ENCODE measurements around the gene NSD2. TPM values are rescaled to one million over a fixed set of nuclear protein-coding genes. Genes with fewer than 3 reads are reported as not detected.

Gene NSD2
- total RNA-seq, 4 donors from 2014 or later: 17.3 to 23.6 (median 19.4) TPM

DNA sequence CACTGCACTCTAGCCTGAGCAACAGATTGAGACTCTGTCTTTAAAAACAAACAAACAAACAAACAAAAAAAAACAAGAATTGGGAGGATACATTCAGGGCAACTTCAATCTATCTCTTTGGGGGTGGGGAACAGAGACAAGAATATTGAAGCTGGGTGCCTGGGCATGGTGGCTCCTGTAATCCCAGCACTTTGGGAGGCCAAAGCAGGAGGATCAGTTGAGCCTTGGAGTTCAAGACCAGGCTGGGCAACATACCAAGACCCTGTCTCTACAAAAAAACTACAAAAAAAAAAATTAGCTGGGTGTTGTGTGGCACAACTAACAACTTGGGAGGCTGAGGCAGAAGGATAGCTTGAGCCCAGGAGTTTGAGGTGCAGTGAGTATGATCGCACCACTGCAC, 16.4 kb upstream of the NSD2 start:
- no peak for TF ChIP-seq POLR2A (IDR thresholded peaks at IDR 0.05)
- TF ChIP-seq CTCF (IDR thresholded peaks at IDR 0.05): no peak
- no peak overlapping the region for H3K4me3 ChIP-seq (ENCODE audit: low read depth, poor library complexity, severe bottlenecking)
- no peak for DNase-seq (ENCODE audit: low spot score in 2 of 2)
- WGBS, 2 donors: 41 to 45% methylated on average over 1 of the region's 1 CpG
- intact Hi-C loops (cut with DNase I; ENCODE audit: low total_unique reads): no loop called here

- intact Hi-C loops (cut with DNase I; ENCODE audit: low total_unique reads): no loop called here
- H3K4me3 ChIP-seq (ENCODE audit: low read depth, poor library complexity, severe bottlenecking): peak overlapping the region; percentile 69
- 1% methylated on average over 22 to 68 of the region's 92 CpGs for WGBS, 2 donors
- no peak for TF ChIP-seq CTCF (IDR thresholded peaks at IDR 0.05)
- no peak for TF ChIP-seq POLR2A (IDR thresholded peaks at IDR 0.05)
- no peak for DNase-seq (ENCODE audit: low spot score in 2 of 2)
Measured at GRCh38 chr4:1855333-1856070, 15.7 kb upstream of the NSD2 start.

DNA sequence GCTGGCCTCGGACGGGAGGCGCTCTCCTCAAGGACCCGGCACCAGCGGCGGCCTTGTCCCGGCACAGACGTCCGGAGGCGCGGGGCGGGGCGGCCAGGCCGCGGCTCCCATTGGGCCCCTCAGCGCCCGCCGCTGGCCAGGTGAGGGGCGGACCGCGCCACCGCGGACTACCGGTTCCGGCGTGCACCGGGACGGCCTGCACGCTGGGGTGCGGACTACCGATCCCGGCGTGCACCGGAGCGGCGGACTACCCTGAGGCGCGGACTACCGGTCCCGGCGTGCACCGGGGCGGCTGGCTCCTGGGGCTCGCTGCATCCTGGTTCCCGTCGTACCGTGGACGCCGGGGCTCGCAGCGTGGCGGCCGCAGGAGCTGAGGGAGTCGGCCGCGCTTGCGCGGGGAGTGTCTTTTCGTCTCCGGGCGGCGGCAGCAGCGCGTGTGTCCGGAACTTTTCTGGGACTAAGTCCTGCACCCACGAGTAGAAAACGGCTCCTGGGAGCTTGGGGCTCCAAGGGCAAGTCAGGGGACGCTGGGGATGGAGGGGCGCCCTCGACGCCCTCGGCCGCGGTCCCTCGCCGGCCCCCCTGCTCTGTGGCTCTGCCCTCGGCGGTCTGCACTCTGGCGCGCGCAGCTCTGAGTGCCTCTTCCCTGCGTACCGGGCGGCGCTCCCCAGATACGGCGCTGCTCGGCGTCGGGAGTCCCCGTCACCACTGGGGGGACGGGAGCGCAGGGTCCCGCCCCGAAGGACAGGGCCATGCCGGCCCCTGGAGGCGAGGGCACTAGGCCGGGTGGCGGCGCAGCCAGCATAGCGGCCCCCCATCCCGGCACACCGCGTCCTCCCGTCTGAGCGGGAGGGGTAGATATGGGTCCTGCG, 14.9 kb upstream of the NSD2 start, which contains the start of gene LETM1:
Gene LETM1 (minus strand): TSS at position 86 of the 872 bp plus-strand sequence. CDS start 206 bp downstream, outside the sequence.
- peak within 1 kb of the TSS; percentile 69 for H3K4me3 ChIP-seq (ENCODE audit: low read depth, poor library complexity, severe bottlenecking)
- TF ChIP-seq CTCF (IDR thresholded peaks at IDR 0.05) (no peak), POLR2A (IDR thresholded peaks at IDR 0.05) (peak in 1 of 2 donors; percentile 47)
- peak; percentile 93 to 99 for DNase-seq (ENCODE audit: low spot score in 2 of 2)
- intact Hi-C loops (cut with DNase I; ENCODE audit: low total_unique reads): no loop called here
- WGBS, 2 donors: 0 to 1% methylated on average over 22 to 40 of the region's 107 CpGs

DNA sequence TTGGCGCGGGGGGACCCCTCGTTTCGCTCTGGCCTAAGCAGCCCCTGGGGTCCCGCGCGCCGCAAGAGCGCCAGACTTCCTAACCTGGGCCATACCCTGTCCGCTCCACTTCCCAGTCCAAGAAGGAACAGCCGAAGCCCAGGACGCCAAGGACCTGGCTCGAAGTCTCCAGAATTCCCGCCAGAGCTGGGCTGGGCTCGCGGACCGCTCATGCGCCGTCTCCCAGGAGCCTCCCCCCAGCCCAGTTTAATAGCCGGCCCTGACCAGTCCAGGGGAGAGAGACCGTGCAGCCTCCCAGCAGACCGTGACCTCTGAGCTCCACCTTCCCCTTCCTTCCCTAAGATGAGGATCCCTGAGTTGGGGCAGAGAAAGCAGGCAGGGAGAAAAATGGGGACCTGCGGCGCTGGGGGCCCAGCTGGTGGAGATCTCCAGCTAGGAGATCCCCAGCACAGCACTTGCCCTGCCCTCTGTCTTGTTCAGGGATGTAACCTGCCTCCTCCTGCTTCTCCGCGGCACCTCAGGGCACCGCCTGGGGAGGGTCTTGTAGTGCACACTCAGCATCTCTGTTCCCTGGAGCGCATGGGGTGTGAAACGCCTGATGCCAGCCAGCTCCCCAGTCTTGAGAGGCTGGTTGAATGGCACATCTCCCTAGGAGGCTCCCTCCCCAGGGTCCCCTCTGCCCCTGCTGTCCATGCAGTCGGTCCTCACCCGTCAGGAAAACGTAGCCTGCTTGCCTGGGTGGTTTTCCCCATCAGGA, 14.1 kb upstream of the NSD2 start:
- DNase-seq (ENCODE audit: low spot score in 2 of 2): no peak
- intact Hi-C loops (cut with DNase I; ENCODE audit: low total_unique reads): no loop called here

More for the DNA sequence above, 14.1 kb upstream of the NSD2 start:
- H3K4me3 ChIP-seq (ENCODE audit: low read depth, poor library complexity, severe bottlenecking): peak overlapping the region; percentile 63
- no peak for TF ChIP-seq CTCF (IDR thresholded peaks at IDR 0.05)
- no peak for TF ChIP-seq POLR2A (IDR thresholded peaks at IDR 0.05)
- WGBS, 2 donors: 28 to 32% methylated on average over 15 to 23 of the region's 32 CpGs
